Keratinocyte (primary cell): Measurements from ENCODE around the gene GAD1. TPM values are rescaled to one million over a fixed set of nuclear protein-coding genes. Genes with fewer than 3 reads are reported as not detected.

Source experiments
- DNase-seq: peaks from one replicate; pipeline ENCODE4 v3.0.0-alpha.2; 2011; ENCODE audit warnings: low read depth, missing footprints, low spot score
- FAIRE-seq: peaks from 2 replicates; lab custom pipeline; 2011; peaks lifted over from hg19 to GRCh38; lab: Jason Lieb, UNC
- H2AFZ ChIP-seq: 2 replicates; pipeline ENCODE4 v1.6.0; 2012; ENCODE audit warnings: low read length, control low read depth, inconsistent platforms; ENCODE audit not compliant: control insufficient read depth
- H3K27ac ChIP-seq: 2 replicates; pipeline ENCODE4 v1.5.1; 2011; ENCODE audit warnings: low read length; ENCODE audit not compliant: control insufficient read depth, insufficient read depth
- H3K27me3 ChIP-seq: 3 replicates; pipeline ENCODE4 v1.6.0; 2011; ENCODE audit warnings: low read length; ENCODE audit not compliant: control insufficient read depth, insufficient read depth; ENCODE audit errors: extremely low read depth
- H3K36me3 ChIP-seq, 2 experiments: 2 replicates in 1 of 2; 3 replicates in 1 of 2; pipeline ENCODE4 v1.5.1; 2011; ENCODE audit warnings: low read length in 2 of 2, mild to moderate bottlenecking in 1 of 2; ENCODE audit not compliant: control insufficient read depth in 2 of 2, insufficient read depth in 2 of 2; ENCODE audit errors: extremely low read depth in 1 of 2
- H3K4me1 ChIP-seq: 3 replicates; pipeline ENCODE4 v1.5.1; 2011; ENCODE audit warnings: low read length; ENCODE audit not compliant: control insufficient read depth, insufficient read depth; ENCODE audit errors: extremely low read depth
- H3K4me2 ChIP-seq: 3 replicates; pipeline ENCODE4 v1.6.0; 2011; ENCODE audit warnings: low read depth, low read length; ENCODE audit not compliant: control insufficient read depth, insufficient read depth; ENCODE audit errors: extremely low read depth
- H3K4me3 ChIP-seq, 3 experiments: fragments of 200-600 bp in 1 of 3; sonication (generic) in 1 of 3; 2 replicates in 2 of 3; 3 replicates in 1 of 3; pipeline ENCODE4 v1.5.1; 2011 to 2016; ENCODE audit warnings: low read length in 3 of 3, mild to moderate bottlenecking in 3 of 3, control low read depth in 2 of 3, inconsistent platforms in 1 of 3, low read depth in 1 of 3, mixed read lengths in 1 of 3, mixed run types in 1 of 3, moderate library complexity in 1 of 3; ENCODE audit not compliant: control insufficient read depth in 2 of 3, insufficient read depth in 2 of 3; ENCODE audit errors: extremely low read depth in 1 of 3
- H3K79me2 ChIP-seq: 2 replicates; pipeline ENCODE4 v1.6.0; 2012; ENCODE audit warnings: low read length; ENCODE audit not compliant: control insufficient read depth, insufficient read depth
- H3K9ac ChIP-seq: 3 replicates; pipeline ENCODE4 v1.6.0; 2011; ENCODE audit warnings: low read length; ENCODE audit not compliant: control insufficient read depth, insufficient read depth; ENCODE audit errors: extremely low read depth
- H3K9me1 ChIP-seq: 3 replicates; pipeline ENCODE4 v1.6.0; 2011; ENCODE audit warnings: low read length; ENCODE audit not compliant: control insufficient read depth, insufficient read depth; ENCODE audit errors: extremely low read depth
- H3K9me3 ChIP-seq: 2 replicates; pipeline ENCODE4 v1.5.1; 2012; ENCODE audit warnings: low read depth, low read length; ENCODE audit not compliant: control insufficient read depth
- H4K20me1 ChIP-seq: 3 replicates; pipeline ENCODE4 v1.6.0; 2011; ENCODE audit warnings: low read length; ENCODE audit not compliant: control insufficient read depth, insufficient read depth; ENCODE audit errors: extremely low read depth
- CTCF ChIP-seq, 3 experiments: IDR thresholded peaks in 1 of 3; conservative IDR thresholded peaks in 1 of 3; optimal IDR thresholded peaks in 1 of 3; 2 replicates in 2 of 3; 3 replicates in 1 of 3; pipeline versions ENCODE3 to v1.5.1; 2011; ENCODE audit warnings: low read length in 3 of 3, mild to moderate bottlenecking in 3 of 3, moderate library complexity in 2 of 3, control low read depth in 1 of 3, inconsistent platforms in 1 of 3; ENCODE audit not compliant: insufficient read depth in 2 of 3; ENCODE audit errors: extremely low read depth in 1 of 3
- EZH2 ChIP-seq: IDR thresholded peaks from one replicate; pipeline ENCODE4 v1.6.1; 2012; ENCODE audit warnings: inconsistent platforms, mild to moderate bottlenecking, low read length, moderate library complexity
- dilution Hi-C: fragments of 300-500 bp; cut with MboI; formaldehyde crosslinking; loops from one replicate; pipeline ENCODE4 v1.7.0; 2020; ENCODE audit warnings: low sequenced_read_pairs; ENCODE audit not compliant: extremely low pct_ligation_motif_present
- polyA plus RNA-seq, 5 experiments: library from polyadenylated mRNA; depleted of rRNA in 3 of 5; stranded (reverse) in 3 of 5; stranded (forward) in 1 of 5; unstranded in 1 of 5; fragments of >200 nt; gene quantifications; 1 replicate in 1 of 5; 2 replicates in 3 of 5; 3 replicates in 1 of 5; pipeline versions ENCODE4 v1.2.1 to v1.2.3, GENCODE V29; 2011 to 2012; ENCODE audit warnings: missing spikeins in 2 of 5, low read depth in 1 of 5, low replicate concordance in 1 of 5

Gene GAD1
- polyA plus RNA-seq, 1 donor (not counting 4 experiments of a cell fraction or from before 2014, with no cell fraction given): 5.9 TPM

GRCh38 chr2:170896622-170897021, 79.9 kb downstream of the GAD1 start:
- Histone ChIP-seq H3K36me3 (no peaks in the 10 kb centered on the region), H3K27ac (no peak overlapping the region), H4K20me1 (no peaks in the 10 kb centered on the region), H3K27me3 (no peaks in the 10 kb centered on the region), H2AFZ (no peak overlapping the region), H3K79me2 (no peaks in the 10 kb centered on the region), H3K9me3 (no peaks in the 10 kb centered on the region), H3K9ac (no peak overlapping the region), H3K4me3 (no peak overlapping the region), H3K9me1 (no peaks in the 10 kb centered on the region), H3K4me2 (no peak overlapping the region), H3K4me1 (peaks cover 3% of the 10 kb centered on the region)
- FAIRE-seq (no peak), DNase-seq (no peak)
- TF ChIP-seq CTCF (optimal IDR thresholded peaks at IDR 0.05 in 1 of 3, IDR thresholded peaks at IDR 0.05 in 1 of 3, conservative IDR thresholded peaks at IDR 0.05 in 1 of 3; ENCODE audit: extremely low read depth in 1 of 3, insufficient read depth in 2 of 3, low read length in 3 of 3): no peak
- TF ChIP-seq EZH2: no peak
- dilution Hi-C loops: no loop called here

DNA sequence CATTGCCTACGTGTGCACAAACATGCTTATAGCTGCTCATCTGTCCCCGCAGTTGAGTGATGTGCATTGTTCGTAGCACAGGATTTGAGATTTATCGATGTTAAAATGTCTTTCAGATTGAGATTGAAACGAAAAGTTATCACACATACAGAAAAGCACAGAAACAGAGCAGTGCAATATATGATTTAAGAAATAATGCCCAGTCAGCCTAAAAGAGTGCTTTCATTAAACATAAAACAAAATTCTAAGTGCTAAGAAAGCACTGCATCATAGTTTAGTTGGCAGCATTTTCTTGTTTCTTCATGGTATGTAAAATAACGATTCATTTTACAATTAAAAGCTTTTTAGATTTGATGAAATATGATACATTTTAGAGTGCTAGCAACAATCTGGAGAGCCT, 80.4 kb downstream of the GAD1 start:
- TF ChIP-seq CTCF (optimal IDR thresholded peaks at IDR 0.05 in 1 of 3, IDR thresholded peaks at IDR 0.05 in 1 of 3, conservative IDR thresholded peaks at IDR 0.05 in 1 of 3; ENCODE audit: extremely low read depth in 1 of 3, insufficient read depth in 2 of 3, low read length in 3 of 3) (no peak), EZH2 (no peak)
- no peaks in the 10 kb centered on the region for H3K36me3 ChIP-seq
- no peak for FAIRE-seq
- H3K4me3 ChIP-seq: no peak overlapping the region
- no peaks in the 10 kb centered on the region for H3K9me3 ChIP-seq
- no peaks in the 10 kb centered on the region for H3K79me2 ChIP-seq
- dilution Hi-C loops: no loop called here
- H3K4me2 ChIP-seq: no peak overlapping the region
- no peak overlapping the region for H2AFZ ChIP-seq
- peaks cover 3% of the 10 kb centered on the region for H3K4me1 ChIP-seq
- H3K27me3 ChIP-seq: no peaks in the 10 kb centered on the region
- H3K27ac ChIP-seq: no peak overlapping the region
- H3K9ac ChIP-seq: no peak overlapping the region
- H3K9me1 ChIP-seq: no peaks in the 10 kb centered on the region
- no peaks in the 10 kb centered on the region for H4K20me1 ChIP-seq
- no peak for DNase-seq
